ENCODE measurements around the gene RSPH6A.

RSPH6A gene

GRCh38 chr19:45766296-45766868 lies 48.7 kb downstream of the RSPH6A start:
- H3K4me3 ChIP-seq (ENCODE audit: low read length): peak overlapping the region; percentile 91
- no peak for TF ChIP-seq CTCF (conservative IDR thresholded peaks at IDR 0.05; ENCODE audit: low read length)
- no peak for DNase-seq (ENCODE audit: low read depth)

- TF ChIP-seq CTCF (conservative IDR thresholded peaks at IDR 0.05; ENCODE audit: low read length): no peak
- no peak for DNase-seq (ENCODE audit: low read depth)
- H3K4me3 ChIP-seq (ENCODE audit: low read length): no peak overlapping the region; the same call in 1 of the 2 replicates
Measured at GRCh38 chr19:45765702-45766295, 49.3 kb downstream of the RSPH6A start.

DNA sequence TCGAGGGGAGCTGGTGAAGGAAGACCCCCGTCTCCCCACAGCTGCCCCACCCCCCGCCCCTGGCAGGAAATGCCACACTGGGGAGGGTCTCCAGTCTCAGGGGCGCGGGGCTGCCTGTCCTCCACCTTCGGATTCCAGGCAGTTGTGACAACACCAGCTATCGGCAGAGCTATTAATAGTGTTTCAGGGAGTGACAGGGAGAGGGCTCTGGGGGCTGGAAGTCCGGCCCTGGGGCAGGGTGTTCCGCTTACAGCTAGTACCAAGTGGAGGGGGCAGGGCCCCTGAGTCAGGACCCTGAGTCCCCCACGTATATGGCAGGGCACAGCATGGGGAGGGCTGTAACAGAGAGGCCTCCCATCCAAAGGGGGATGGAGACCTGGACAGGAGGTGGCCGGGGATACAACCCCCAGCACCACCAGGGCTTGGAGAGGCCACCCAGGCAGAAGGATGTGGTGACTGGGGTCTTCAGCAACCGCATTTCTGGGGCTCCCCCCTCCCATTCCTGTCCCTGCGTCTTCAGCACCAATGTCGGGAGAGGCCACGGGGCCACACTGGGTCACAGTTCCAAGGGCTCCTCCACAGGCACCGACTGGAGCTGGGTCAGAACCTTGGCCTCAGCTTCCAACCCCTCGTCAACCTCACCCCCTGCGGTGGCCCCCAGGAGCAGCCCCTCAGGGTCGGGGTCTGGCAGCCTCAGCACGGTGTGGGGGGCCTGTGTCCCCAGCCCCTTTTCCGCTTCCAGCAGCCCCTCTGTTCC lies 50.0 kb downstream of the RSPH6A start:
- DNase-seq (ENCODE audit: low read depth): no peak
- H3K4me3 ChIP-seq (ENCODE audit: low read length): no peak overlapping the region
- TF ChIP-seq CTCF (conservative IDR thresholded peaks at IDR 0.05; ENCODE audit: low read length): no peak

DNA sequence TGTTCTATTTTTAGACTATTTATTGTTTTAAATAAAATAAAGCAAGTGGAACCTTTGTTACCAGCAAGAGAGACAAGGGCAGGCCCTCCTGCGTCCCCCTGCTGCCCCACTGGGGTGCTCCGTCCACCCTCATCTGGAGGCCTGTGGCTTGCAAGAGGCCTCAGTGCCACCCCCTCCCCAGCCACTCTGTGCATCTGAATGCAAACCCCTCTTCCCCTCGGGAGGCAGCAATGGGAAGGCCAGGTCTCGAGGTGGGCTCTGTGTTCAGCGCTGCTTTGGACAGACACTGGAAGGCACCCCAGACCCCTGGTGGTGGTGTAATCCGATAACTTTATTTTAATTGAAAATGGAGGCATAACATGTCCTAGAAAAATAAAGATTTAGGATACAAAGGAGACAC lies 50.6 kb downstream of the RSPH6A start:
- no peak for DNase-seq (ENCODE audit: low read depth)
- no peak overlapping the region for H3K4me3 ChIP-seq (ENCODE audit: low read length)
- no peak for TF ChIP-seq CTCF (conservative IDR thresholded peaks at IDR 0.05; ENCODE audit: low read length)

GRCh38 chr19:45763691-45764294 lies 51.3 kb downstream of the RSPH6A start:
- no peak overlapping the region for H3K4me3 ChIP-seq (ENCODE audit: low read length)
- TF ChIP-seq CTCF (conservative IDR thresholded peaks at IDR 0.05; ENCODE audit: low read length): no peak
- DNase-seq (ENCODE audit: low read depth): no peak

GRCh38 chr19:45762870-45763631 lies 52.1 kb downstream of the RSPH6A start:
- no peak overlapping the region for H3K4me3 ChIP-seq (ENCODE audit: low read length)
- no peak for TF ChIP-seq CTCF (conservative IDR thresholded peaks at IDR 0.05; ENCODE audit: low read length)
- DNase-seq (ENCODE audit: low read depth): no peak

All from AG10803 (cell line).